Testis (tissue), 3 donors: ENCODE results near the gene AQP6. TPM values are rescaled to one million over a fixed set of nuclear protein-coding genes. Genes with fewer than 3 reads are reported as not detected.

Experiments used
- DNase-seq: peaks from one replicate; pipeline ENCODE4 v3.0.0-alpha.2; 2019
- H3K27ac ChIP-seq, 2 donors: fragments of 200-600 bp; sonication (generic); one replicate each; pipeline ENCODE4 v1.5.1; 2019
- H3K27me3 ChIP-seq: fragments of 200-600 bp; sonication (generic); one replicate; pipeline ENCODE4 v1.5.1; 2019
- H3K36me3 ChIP-seq: fragments of 200-600 bp; sonication (generic); one replicate; pipeline ENCODE4 v1.5.1; 2017; ENCODE audit warnings: low read depth; ENCODE audit errors: missing control alignments
- H3K4me1 ChIP-seq: fragments of 200-600 bp; sonication (generic); one replicate; pipeline ENCODE4 v1.5.1; 2019
- H3K4me3 ChIP-seq, 2 donors: fragments of 200-600 bp; sonication (generic); one replicate each; pipeline ENCODE4 v1.5.1; 2017 to 2019
- H3K9me3 ChIP-seq: fragments of 200-600 bp; sonication (generic); one replicate; pipeline ENCODE4 v1.5.1; 2017
- POLR2A ChIP-seq: fragments of 450-650 bp; IDR thresholded peaks from one replicate; pipeline ENCODE4 v1.6.1; 2017; ENCODE audit warnings: antibody characterized with exemption, mild to moderate bottlenecking, moderate library complexity
- WGBS, 2 donors: methylation state at CpG; one replicate each; pipeline ENCODE4 v1.1.5; 2018; 5-methylcytosine and 5-hydroxymethylcytosine counted together
- intact Hi-C: fragments of 100-400 bp; cut with DNase I; formaldehyde crosslinking; loops from one replicate; pipeline ENCODE4 v1.15.1; 2023; ENCODE audit warnings: low total_unique reads
- polyA plus RNA-seq: library from polyadenylated mRNA; stranded (reverse); fragments of 350-450 nt; fragmentation: Illumina TruSeq; extraction: RNeasy Lipid Tissue Mini Kit (QIAGEN cat#74804); gene quantifications from one replicate; pipeline ENCODE4 v1.2.3, GENCODE V29; 2014; ENCODE audit warnings: low read depth, low replicate concordance; ENCODE audit not compliant: insufficient read depth
- total RNA-seq, 2 donors: library from RNA; depleted of rRNA; stranded (reverse); fragments of >200 nt; gene quantifications; one replicate each; pipeline ENCODE4 v1.2.3, GENCODE V29; 2016
- TF ChIP-seq, protein P1 (sequence below), 3 experiments: fragments of 450-650 bp in 2 of 3; fragments of 200-600 bp in 1 of 3; sonication (generic) in 1 of 3; IDR thresholded peaks; one replicate each; pipeline ENCODE4 v1.5.1; 2016 to 2019; ENCODE audit warnings: antibody characterized with exemption in 3 of 3, mild to moderate bottlenecking in 2 of 3, moderate library complexity in 1 of 3

The AQP6 gene
- total and polyA plus RNA-seq, 3 donors from 2014 or later = 1.7 to 3.1 (median 2.2) TPM

DNA sequence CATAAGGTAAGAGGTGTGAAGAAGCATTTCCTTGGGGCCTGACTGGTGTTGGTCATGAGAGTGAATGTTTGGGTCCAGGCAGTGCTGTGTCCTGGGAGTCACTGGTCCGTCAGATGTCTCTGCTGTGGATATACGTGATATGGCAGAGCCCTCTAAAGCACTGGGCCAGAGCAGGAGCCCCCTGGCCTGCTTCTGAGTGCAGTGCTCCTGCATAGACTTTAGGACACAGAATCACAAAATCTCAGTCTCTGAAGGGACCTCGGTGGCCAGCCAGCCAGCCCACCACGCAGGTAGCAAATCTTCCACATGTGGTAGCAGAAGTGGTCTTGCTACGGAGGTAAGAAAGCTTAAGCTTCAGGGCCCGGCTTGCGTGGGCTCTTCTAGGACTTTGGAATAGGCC is 40.7 kb upstream of the AQP6 start:
- intact Hi-C loops = no loop called here
- Histone ChIP-seq H3K4me1 (no peaks in the 10 kb centered on the region), H3K4me3 (no peak overlapping the region), H3K36me3 (no peaks in the 10 kb centered on the region), H3K9me3 (no peaks in the 10 kb centered on the region), H3K27me3 (no peaks in the 10 kb centered on the region), H3K27ac (no peak overlapping the region)
- 75 to 77% methylated on average over 7 of the region's 7 CpGs for WGBS, 2 donors
- no peak for DNase-seq
- TF ChIP-seq, protein P1, sequence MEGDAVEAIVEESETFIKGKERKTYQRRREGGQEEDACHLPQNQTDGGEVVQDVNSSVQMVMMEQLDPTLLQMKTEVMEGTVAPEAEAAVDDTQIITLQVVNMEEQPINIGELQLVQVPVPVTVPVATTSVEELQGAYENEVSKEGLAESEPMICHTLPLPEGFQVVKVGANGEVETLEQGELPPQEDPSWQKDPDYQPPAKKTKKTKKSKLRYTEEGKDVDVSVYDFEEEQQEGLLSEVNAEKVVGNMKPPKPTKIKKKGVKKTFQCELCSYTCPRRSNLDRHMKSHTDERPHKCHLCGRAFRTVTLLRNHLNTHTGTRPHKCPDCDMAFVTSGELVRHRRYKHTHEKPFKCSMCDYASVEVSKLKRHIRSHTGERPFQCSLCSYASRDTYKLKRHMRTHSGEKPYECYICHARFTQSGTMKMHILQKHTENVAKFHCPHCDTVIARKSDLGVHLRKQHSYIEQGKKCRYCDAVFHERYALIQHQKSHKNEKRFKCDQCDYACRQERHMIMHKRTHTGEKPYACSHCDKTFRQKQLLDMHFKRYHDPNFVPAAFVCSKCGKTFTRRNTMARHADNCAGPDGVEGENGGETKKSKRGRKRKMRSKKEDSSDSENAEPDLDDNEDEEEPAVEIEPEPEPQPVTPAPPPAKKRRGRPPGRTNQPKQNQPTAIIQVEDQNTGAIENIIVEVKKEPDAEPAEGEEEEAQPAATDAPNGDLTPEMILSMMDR (IDR thresholded peaks at IDR 0.05) = no peak
- no peak for TF ChIP-seq POLR2A

DNA sequence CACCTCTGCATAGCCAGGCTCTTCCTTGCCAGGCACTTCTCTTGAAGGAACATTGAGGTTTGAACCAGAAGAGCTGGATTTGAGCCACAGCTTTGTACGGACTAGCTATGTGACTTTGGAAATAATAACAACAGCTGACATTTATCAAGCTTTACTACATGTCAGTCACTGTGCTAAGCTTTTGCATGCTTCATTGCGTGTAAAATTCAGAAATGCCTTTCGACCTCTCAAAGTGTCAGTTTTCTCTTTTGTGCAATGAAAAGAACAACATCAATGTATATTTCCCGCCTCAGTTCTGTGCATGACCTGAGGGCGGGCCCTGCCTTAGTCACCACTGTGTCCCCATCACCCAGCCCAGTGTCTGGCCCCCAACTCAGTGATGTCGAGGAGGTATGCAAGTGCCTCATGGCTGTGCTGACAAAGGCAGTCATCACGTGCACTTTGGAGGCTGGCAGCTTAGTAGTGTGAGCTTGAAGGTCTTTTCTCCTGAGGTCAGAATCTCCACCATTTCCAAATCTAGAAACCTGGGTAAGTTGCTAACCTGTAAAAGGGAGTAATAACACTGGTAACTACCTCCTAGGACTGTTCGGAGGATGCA is 40.1 kb upstream of the AQP6 start:
- TF ChIP-seq POLR2A = no peak
- TF ChIP-seq, protein P1 (IDR thresholded peaks at IDR 0.05) = no peak
- intact Hi-C loops = no loop called here

DNA sequence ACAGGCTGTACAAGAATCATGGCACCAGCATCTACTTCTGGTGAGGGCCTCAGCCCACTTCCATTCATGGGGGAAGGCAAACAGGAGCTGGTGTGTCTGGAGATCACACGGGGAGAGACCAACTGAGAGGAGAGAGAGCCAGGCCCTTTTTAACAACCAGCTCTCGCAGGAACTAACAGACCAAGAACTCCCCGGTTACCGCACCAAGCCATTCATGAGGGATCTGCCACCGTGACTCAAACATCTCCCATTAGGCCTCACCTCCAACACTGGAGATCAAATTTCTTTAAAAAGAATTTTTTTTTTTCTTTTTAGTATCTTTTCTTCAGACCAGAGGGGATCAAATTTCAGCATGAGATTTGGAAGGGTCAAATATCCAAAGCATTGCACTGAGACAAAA is 39.0 kb upstream of the AQP6 start:
- peaks cover under 1% of the 10 kb centered on the region for H3K4me1 ChIP-seq
- no peaks in the 10 kb centered on the region for H3K9me3 ChIP-seq
- DNase-seq = no peak
- no peak overlapping the region for H3K4me3 ChIP-seq
- no peak overlapping the region for H3K27ac ChIP-seq
- no peaks in the 10 kb centered on the region for H3K36me3 ChIP-seq
- intact Hi-C loops = no loop called here
- no peak for TF ChIP-seq POLR2A
- WGBS, 2 donors = 69 to 70% methylated on average over 5 of the region's 5 CpGs
- H3K27me3 ChIP-seq = no peaks in the 10 kb centered on the region

More for the DNA sequence above, 40.1 kb upstream of the AQP6 start:
- Histone ChIP-seq H3K27ac (no peak overlapping the region), H3K4me3 (no peak overlapping the region), H3K4me1 (no peaks in the 10 kb centered on the region), H3K36me3 (no peaks in the 10 kb centered on the region), H3K9me3 (no peaks in the 10 kb centered on the region), H3K27me3 (no peaks in the 10 kb centered on the region)
- no peak for DNase-seq
- 90 to 93% methylated on average over 8 of the region's 8 CpGs for WGBS, 2 donors

DNA sequence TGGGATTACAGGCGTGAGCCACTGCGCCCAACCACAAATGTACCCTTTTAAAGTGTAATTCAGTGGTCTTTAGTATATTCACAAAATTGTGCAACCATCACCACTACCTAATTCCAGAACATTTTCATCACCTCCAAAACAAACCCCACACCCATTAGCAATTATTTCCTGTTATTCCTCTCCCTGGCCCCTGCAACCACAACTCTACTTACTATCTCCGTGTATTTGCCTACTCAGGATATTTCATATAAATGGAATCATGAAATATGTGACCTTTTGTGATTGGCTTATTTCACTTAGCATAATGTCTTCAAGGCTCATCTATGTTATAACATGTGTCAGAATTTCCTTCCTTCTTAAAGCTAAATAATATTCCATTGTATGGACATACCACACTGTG is 38.2 kb upstream of the AQP6 start:
- Histone ChIP-seq H3K4me1 (peaks cover 5% of the 10 kb centered on the region), H3K4me3 (no peak overlapping the region), H3K9me3 (no peaks in the 10 kb centered on the region), H3K27me3 (no peaks in the 10 kb centered on the region), H3K27ac (no peak overlapping the region), H3K36me3 (no peaks in the 10 kb centered on the region)
- DNase-seq = no peak
- intact Hi-C loops = no loop called here
- WGBS, 2 donors = 84 to 90% methylated on average over 3 of the region's 3 CpGs
- no peak for TF ChIP-seq POLR2A

DNA sequence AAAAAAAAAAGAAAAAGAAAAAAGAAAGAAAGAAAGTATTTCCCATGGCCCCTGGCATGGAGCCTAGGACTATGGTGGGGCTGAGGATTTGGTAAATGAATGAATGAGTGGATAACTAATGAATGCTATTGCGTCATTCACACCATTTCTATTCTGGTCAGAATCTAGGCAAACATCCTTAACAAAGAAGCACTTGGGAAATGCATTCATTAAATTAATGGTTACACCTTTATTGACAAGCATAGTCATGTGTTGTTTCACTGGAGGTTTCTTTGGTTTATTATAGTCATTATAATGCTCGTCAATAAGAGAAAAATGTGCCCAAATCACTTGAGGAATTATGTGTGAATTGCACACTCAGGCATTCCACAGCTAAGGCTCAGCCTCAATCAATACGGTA is 35.8 kb upstream of the AQP6 start:
- no peak for TF ChIP-seq POLR2A
- TF ChIP-seq, protein P1 (IDR thresholded peaks at IDR 0.05) = no peak
- Histone ChIP-seq H3K27me3 (no peaks in the 10 kb centered on the region), H3K36me3 (no peaks in the 10 kb centered on the region), H3K4me1 (peaks cover 10% of the 10 kb centered on the region), H3K9me3 (no peaks in the 10 kb centered on the region), H3K27ac (no peak overlapping the region), H3K4me3 (no peak overlapping the region)
- WGBS, 2 donors = 88 to 96% methylated on average over 3 of the region's 3 CpGs
- intact Hi-C loops = no loop called here
- no peak for DNase-seq

DNA sequence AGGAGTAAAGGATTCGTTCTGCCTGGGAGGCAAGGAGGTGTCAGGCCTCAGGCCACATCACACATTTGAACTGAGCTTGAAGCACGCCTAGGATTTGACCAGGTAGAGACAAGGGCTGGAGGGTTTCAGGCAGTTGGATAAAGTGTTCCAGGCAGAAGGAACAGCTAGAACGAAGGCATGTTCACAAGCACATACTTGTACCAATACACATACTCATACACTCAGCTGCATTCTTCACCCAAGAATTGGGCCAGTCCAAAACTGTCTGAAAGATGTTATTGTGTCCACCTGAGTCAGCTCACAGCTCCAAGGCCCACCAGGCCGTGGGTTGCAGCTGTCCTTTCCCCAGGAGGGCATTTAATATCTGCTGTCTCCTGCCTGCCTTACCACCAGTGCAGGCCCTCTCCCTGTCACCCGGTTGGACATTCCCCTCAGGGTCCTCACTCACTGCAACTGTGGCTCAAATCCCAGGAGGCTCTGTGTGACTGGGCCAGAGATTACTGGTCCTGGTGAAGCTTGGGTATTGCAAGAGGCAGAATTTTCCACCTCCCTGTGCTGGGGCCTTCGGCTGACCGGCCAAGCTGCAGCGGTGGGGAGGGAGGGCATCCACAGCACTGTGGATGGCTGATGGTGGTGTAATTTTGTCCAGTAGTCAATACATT is 35.0 kb upstream of the AQP6 start:
- H3K9me3 ChIP-seq = no peaks in the 10 kb centered on the region
- H3K36me3 ChIP-seq = no peaks in the 10 kb centered on the region
- peaks cover 10% of the 10 kb centered on the region for H3K4me1 ChIP-seq
- TF ChIP-seq, protein P1 (IDR thresholded peaks at IDR 0.05) = no peak
- TF ChIP-seq POLR2A = no peak
- H3K4me3 ChIP-seq = no peak overlapping the region
- H3K27me3 ChIP-seq = no peaks in the 10 kb centered on the region
- H3K27ac ChIP-seq = no peak overlapping the region
- WGBS, 2 donors = 81 to 95% methylated on average over 8 of the region's 8 CpGs
- DNase-seq = no peak
- intact Hi-C loops = no loop called here
